ENCODE measurements around the gene CD80. TPM values are rescaled to one million over a fixed set of nuclear protein-coding genes. Genes with fewer than 3 reads are reported as not detected.

The CD80 gene
- total RNA-seq, 1 donor from 2014 or later = 3.2 TPM

- Histone ChIP-seq H3K4me1 (peaks cover 3 to 10% of the 10 kb centered on the region in 2 donors), H3K9me3 (no peaks in the 10 kb centered on the region), H3K4me3 (no peak overlapping the region), H3K27ac (no peak overlapping the region), H3K27me3 (no peaks in the 10 kb centered on the region), H3K36me3 (no peaks in the 10 kb centered on the region)
- TF ChIP-seq, protein P1, sequence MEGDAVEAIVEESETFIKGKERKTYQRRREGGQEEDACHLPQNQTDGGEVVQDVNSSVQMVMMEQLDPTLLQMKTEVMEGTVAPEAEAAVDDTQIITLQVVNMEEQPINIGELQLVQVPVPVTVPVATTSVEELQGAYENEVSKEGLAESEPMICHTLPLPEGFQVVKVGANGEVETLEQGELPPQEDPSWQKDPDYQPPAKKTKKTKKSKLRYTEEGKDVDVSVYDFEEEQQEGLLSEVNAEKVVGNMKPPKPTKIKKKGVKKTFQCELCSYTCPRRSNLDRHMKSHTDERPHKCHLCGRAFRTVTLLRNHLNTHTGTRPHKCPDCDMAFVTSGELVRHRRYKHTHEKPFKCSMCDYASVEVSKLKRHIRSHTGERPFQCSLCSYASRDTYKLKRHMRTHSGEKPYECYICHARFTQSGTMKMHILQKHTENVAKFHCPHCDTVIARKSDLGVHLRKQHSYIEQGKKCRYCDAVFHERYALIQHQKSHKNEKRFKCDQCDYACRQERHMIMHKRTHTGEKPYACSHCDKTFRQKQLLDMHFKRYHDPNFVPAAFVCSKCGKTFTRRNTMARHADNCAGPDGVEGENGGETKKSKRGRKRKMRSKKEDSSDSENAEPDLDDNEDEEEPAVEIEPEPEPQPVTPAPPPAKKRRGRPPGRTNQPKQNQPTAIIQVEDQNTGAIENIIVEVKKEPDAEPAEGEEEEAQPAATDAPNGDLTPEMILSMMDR (IDR thresholded peaks at IDR 0.05) = no peak
- intact Hi-C loops (cut with DNase I) = no loop called here
- no peak for DNase-seq (ENCODE audit: low spot score in 2 of 2)
These were observed 64.8 kb downstream of the CD80 start for GRCh38 chr3:119494597-119494996.

DNA sequence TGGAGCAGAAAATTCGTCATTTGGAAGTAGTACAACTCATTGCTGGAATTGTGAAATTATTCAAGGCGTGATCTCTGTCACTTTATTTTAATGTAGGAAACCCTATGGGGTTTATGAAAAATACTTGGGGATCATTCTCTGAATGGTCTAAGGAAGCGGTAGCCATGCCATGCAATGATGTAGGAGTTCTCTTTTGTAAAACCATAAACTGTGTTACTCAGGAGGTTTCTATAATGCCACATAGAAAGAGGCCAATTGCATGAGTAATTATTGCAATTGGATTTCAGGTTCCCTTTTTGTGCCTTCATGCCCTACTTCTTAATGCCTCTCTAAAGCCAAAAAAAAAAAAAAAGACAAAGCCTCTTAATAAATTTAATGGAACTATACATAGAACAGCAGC, 66.6 kb downstream of the CD80 start:
- no peak overlapping the region for H3K4me3 ChIP-seq
- no peak for DNase-seq (ENCODE audit: low spot score in 2 of 2)
- H3K27me3 ChIP-seq = no peaks in the 10 kb centered on the region
- peaks cover 0 to 4% of the 10 kb centered on the region in 2 donors for H3K4me1 ChIP-seq
- H3K27ac ChIP-seq = no peak overlapping the region
- H3K36me3 ChIP-seq = peaks cover 0 to 10% of the 10 kb centered on the region in 2 donors
- TF ChIP-seq, protein P1 (IDR thresholded peaks at IDR 0.05) = no peak
- H3K9me3 ChIP-seq = no peaks in the 10 kb centered on the region
- intact Hi-C loops (cut with DNase I) = no loop called here

DNA sequence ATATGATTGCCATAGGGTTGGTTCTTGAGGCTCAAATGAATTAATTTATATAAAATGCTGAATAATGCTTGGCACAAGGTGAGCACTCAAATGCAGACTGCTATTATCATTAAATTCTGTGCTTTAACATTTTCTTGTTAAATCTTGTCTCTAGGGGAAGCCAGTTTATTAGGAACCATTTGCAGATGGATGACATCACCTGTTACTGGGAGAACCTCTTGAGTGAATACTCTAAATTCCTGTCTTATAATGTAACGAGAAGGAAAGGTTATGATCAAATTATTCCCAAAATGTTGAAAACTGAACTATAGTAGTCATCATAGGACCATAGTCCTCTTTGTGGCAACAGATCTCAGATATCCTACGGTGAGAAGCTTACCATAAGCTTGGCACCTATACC, 67.3 kb downstream of the CD80 start:
- intact Hi-C loops (cut with DNase I) = no loop called here
- H3K9me3 ChIP-seq = no peaks in the 10 kb centered on the region
- H3K36me3 ChIP-seq = peaks cover 2 to 15% of the 10 kb centered on the region in 2 donors

DNA sequence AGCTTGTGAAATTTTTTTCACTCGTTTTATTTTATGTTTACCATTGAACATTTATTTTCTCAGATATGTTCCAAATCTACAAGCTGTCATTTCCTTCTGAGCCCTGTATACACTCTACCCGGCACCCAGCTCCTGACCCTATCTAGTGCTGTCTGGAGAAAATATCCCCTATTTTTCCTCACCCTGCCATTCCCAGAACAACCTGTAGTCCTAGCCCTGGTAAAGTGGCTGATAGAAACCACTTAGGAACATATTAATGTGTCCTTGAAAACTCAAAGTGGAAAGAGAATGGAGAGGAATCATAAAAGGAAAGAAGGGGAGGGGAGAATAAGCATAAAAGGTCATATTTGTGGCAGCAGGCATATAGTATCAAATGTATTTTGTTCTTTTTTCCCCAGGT, 69.3 kb downstream of the CD80 start:
- H3K4me1 ChIP-seq = no peaks in the 10 kb centered on the region
- DNase-seq (ENCODE audit: low spot score in 2 of 2) = no peak
- H3K36me3 ChIP-seq = peaks cover 21 to 34% of the 10 kb centered on the region in 2 donors
- no peaks in the 10 kb centered on the region for H3K9me3 ChIP-seq
- TF ChIP-seq, protein P1 (IDR thresholded peaks at IDR 0.05) = no peak
- H3K27ac ChIP-seq = no peak overlapping the region
- intact Hi-C loops (cut with DNase I) = no loop called here
- no peak overlapping the region for H3K4me3 ChIP-seq
- H3K27me3 ChIP-seq = no peaks in the 10 kb centered on the region

More for the DNA sequence above, 67.3 kb downstream of the CD80 start:
- no peak overlapping the region for H3K27ac ChIP-seq
- H3K27me3 ChIP-seq = no peaks in the 10 kb centered on the region
- H3K4me3 ChIP-seq = no peak overlapping the region
- TF ChIP-seq, protein P1 (IDR thresholded peaks at IDR 0.05) = no peak
- no peaks in the 10 kb centered on the region for H3K4me1 ChIP-seq
- no peak for DNase-seq (ENCODE audit: low spot score in 2 of 2)

- H3K4me3 ChIP-seq = no peak overlapping the region
- DNase-seq (ENCODE audit: low spot score in 2 of 2) = no peak
- intact Hi-C loops (cut with DNase I) = no loop called here
- no peaks in the 10 kb centered on the region for H3K27me3 ChIP-seq
- H3K36me3 ChIP-seq = peaks cover 30 to 41% of the 10 kb centered on the region in 2 donors
- no peak overlapping the region for H3K27ac ChIP-seq
- TF ChIP-seq, protein P1 (IDR thresholded peaks at IDR 0.05) = no peak
- H3K9me3 ChIP-seq = no peaks in the 10 kb centered on the region
- H3K4me1 ChIP-seq = no peaks in the 10 kb centered on the region
These were observed 73.9 kb downstream of the CD80 start for GRCh38 chr3:119485563-119485962.

GRCh38 chr3:119483101-119483500, 76.3 kb downstream of the CD80 start:
- DNase-seq (ENCODE audit: low spot score in 2 of 2) = no peak
- Histone ChIP-seq H3K9me3 (no peaks in the 10 kb centered on the region), H3K27me3 (no peaks in the 10 kb centered on the region), H3K27ac (no peak overlapping the region), H3K4me3 (no peak overlapping the region), H3K4me1 (no peaks in the 10 kb centered on the region), H3K36me3 (peaks cover 35 to 57% of the 10 kb centered on the region in 2 donors)
- intact Hi-C loops (cut with DNase I) = no loop called here
- TF ChIP-seq, protein P1 (IDR thresholded peaks at IDR 0.05) = no peak

Data from ascending aorta (tissue), 2 donors.